Right atrium auricular region (tissue), 2 donors: Measurements from ENCODE around the gene TMTC1. TPM values are rescaled to one million over a fixed set of nuclear protein-coding genes. Genes with fewer than 3 reads are reported as not detected.

Experiments used
- DNase-seq: peaks from one replicate; pipeline ENCODE4 v3.0.0-alpha.2; 2019; ENCODE audit warnings: low spot score
- H3K27ac ChIP-seq, 2 donors: fragments of 200-600 bp; sonication (generic); 1 replicate in 1 of 2; 2 replicates in 1 of 2; pipeline ENCODE4 v1.5.1; 2016 to 2019
- H3K27me3 ChIP-seq, 2 donors: fragments of 200-600 bp; sonication (generic); one replicate each; pipeline versions ENCODE4 v1.5.1 to v1.6.0; 2017 to 2019
- H3K36me3 ChIP-seq: fragments of 200-600 bp; sonication (generic); one replicate; pipeline ENCODE4 v1.5.1; 2016
- H3K4me1 ChIP-seq, 2 donors: fragments of 200-600 bp; sonication (generic); one replicate each; pipeline versions ENCODE4 v1.5.1 to v1.6.0; 2017 to 2019
- H3K4me3 ChIP-seq, 2 donors: fragments of 200-600 bp; sonication (generic); 1 replicate in 1 of 2; 2 replicates in 1 of 2; pipeline ENCODE4 v1.5.1; 2017 to 2019; ENCODE audit warnings: mild to moderate bottlenecking in 1 of 2, moderate library complexity in 1 of 2
- H3K9me3 ChIP-seq, 2 donors: fragments of 200-600 bp; sonication (generic); one replicate each; pipeline ENCODE4 v1.5.1; 2019
- total RNA-seq, 2 donors: library from RNA; depleted of rRNA; stranded (reverse); fragments of >200 nt; gene quantifications; one replicate each; pipeline ENCODE4 v1.1.0, GENCODE V29; 2016
- TF ChIP-seq, protein P1 (sequence below), 2 donors: fragments of 200-600 bp; sonication (generic); IDR thresholded peaks; one replicate each; pipeline ENCODE4 v1.5.1; 2019; ENCODE audit warnings: antibody characterized with exemption in 2 of 2

Gene TMTC1
- total RNA-seq, 2 donors from 2014 or later, result 60.1 to 60.3 TPM

GRCh38 chr12:29794862-29795261 is 11.1 kb upstream of the TMTC1 start:
- no peaks in the 10 kb centered on the region for H3K36me3 ChIP-seq
- no peaks in the 10 kb centered on the region for H3K9me3 ChIP-seq
- H3K4me1 ChIP-seq, result no peaks in the 10 kb centered on the region
- no peak overlapping the region for H3K27ac ChIP-seq
- no peaks in the 10 kb centered on the region for H3K27me3 ChIP-seq
- H3K4me3 ChIP-seq, result no peak overlapping the region
- TF ChIP-seq, protein P1, sequence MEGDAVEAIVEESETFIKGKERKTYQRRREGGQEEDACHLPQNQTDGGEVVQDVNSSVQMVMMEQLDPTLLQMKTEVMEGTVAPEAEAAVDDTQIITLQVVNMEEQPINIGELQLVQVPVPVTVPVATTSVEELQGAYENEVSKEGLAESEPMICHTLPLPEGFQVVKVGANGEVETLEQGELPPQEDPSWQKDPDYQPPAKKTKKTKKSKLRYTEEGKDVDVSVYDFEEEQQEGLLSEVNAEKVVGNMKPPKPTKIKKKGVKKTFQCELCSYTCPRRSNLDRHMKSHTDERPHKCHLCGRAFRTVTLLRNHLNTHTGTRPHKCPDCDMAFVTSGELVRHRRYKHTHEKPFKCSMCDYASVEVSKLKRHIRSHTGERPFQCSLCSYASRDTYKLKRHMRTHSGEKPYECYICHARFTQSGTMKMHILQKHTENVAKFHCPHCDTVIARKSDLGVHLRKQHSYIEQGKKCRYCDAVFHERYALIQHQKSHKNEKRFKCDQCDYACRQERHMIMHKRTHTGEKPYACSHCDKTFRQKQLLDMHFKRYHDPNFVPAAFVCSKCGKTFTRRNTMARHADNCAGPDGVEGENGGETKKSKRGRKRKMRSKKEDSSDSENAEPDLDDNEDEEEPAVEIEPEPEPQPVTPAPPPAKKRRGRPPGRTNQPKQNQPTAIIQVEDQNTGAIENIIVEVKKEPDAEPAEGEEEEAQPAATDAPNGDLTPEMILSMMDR (IDR thresholded peaks at IDR 0.05), result no peak
- no peak for DNase-seq

GRCh38 chr12:29792853-29793252 is 9.1 kb upstream of the TMTC1 start:
- Histone ChIP-seq H3K4me3 (no peak overlapping the region), H3K9me3 (no peaks in the 10 kb centered on the region), H3K27me3 (no peaks in the 10 kb centered on the region), H3K4me1 (no peaks in the 10 kb centered on the region), H3K27ac (no peak overlapping the region), H3K36me3 (no peaks in the 10 kb centered on the region)
- TF ChIP-seq, protein P1 (IDR thresholded peaks at IDR 0.05), result no peak
- DNase-seq, result no peak

DNA sequence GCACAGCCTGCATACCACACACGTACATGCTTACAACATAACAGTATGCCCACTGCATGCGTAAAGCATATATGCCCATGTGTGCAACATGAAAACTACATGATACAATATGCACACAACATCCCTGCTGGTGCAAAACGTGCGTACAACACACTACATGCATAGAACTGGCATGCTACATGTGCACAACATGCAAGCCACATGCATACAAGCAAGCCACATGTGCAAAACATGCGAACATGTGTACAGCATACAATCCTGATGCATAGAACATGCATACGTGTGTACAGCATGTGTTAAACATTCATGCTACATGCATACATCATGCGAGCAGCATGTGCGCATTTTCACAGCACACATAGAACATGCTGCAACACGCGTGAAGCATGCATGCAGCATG is 8.4 kb upstream of the TMTC1 start:
- no peaks in the 10 kb centered on the region for H3K36me3 ChIP-seq
- H3K27ac ChIP-seq, result no peak overlapping the region
- no peaks in the 10 kb centered on the region for H3K9me3 ChIP-seq
- no peak for DNase-seq
- no peak overlapping the region for H3K4me3 ChIP-seq
- TF ChIP-seq, protein P1 (IDR thresholded peaks at IDR 0.05), result no peak
- H3K27me3 ChIP-seq, result no peaks in the 10 kb centered on the region
- no peaks in the 10 kb centered on the region for H3K4me1 ChIP-seq

DNA sequence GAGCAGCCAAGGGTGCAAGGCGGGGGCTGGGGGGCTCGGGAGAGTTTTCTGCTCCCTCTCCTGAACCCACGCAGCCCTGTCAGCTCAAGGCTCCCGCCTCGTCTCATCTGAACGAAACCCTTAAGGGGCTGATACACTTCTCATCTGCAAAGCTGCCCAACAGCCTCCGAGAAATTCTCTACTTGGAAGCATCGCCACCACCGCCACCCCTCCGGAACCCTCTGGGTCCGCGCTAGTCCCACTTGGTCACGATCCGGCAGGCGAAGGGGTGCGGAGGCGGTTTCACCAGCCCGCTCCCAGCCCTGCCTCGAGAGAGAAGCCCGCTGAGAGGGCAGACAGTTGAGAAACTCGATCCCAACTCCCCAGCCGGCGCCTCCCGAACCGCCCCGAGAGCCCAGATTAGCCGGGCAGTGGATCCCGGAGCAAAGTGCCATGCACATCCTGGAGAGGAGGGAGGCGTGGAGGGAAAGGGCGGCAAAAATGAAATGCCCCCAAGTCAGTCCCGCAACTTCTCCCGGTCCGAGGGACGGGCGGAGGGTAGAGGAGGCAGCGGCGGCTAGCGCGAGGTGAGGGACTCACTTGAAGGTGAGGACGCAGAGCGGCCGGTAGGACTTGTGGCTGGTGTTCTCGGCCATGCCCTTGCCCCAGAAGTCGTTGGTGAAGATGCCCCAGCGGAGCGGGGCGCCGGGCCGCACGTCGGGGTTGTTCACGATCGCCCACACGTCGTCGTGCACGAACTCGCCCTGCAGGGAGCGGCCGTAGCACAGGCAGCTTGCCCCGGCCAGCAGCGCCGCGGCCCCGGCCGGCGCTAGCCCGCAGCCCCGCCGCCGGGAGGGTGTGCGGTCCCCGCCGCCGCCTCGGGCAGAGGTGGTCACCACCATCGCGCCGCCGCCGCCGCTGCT is 620 bp downstream of the TMTC1 start:
- Histone ChIP-seq H3K4me1 (peaks cover 0 to 33% of the 10 kb centered on the region in 2 donors), H3K4me3 (peak overlapping the region; percentile 64 to 75), H3K36me3 (no peaks in the 10 kb centered on the region), H3K9me3 (peaks cover 0 to 4% of the 10 kb centered on the region in 2 donors), H3K27ac (peak overlapping the region; percentile 92 to 94), H3K27me3 (no peaks in the 10 kb centered on the region)
- TF ChIP-seq, protein P1 (IDR thresholded peaks at IDR 0.05), result no peak
- peak; percentile 65 for DNase-seq

DNA sequence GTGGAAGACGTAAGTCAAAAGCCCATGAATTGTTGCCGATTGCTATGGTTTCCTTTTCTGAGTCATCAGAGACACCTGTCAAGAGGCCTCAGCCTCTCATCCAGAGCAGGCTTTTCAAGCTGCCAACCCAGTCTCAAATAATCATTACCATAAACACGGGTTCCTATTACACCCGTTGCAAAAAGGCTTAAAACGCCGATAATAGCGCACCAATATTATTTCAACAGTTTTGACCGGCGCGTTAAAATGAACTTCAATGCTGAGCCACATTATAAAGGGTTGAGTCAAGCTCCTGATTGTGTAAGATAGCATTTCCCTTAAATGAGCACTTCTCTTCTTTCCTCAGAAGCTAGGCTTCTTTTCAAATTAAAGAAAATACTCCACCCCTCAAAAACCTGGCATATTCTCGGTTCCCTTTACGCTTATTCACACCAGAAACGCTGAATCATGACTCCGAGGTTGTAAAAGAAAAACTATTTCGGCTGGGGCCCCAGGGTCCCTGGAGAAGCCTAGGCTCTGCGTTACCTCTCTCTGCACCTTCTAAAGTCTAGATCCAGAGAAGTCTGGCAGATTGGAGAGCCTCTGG is 1.4 kb downstream of the TMTC1 start:
- peak; percentile 61 for DNase-seq
- peaks cover 0 to 41% of the 10 kb centered on the region in 2 donors for H3K4me1 ChIP-seq
- TF ChIP-seq, protein P1 (IDR thresholded peaks at IDR 0.05), result no peak
- peaks cover 0 to 4% of the 10 kb centered on the region in 2 donors for H3K9me3 ChIP-seq
- H3K27ac ChIP-seq, result peak overlapping the region; percentile 92 to 94
- H3K27me3 ChIP-seq, result no peaks in the 10 kb centered on the region
- H3K4me3 ChIP-seq, result peak overlapping the region; percentile 64 to 75
- H3K36me3 ChIP-seq, result no peaks in the 10 kb centered on the region
